GM19372 (cell line): ENCODE measurements around the gene CRK.
A peak's percentile ranks its signal among the peaks of the same experiment; 100 is the strongest.

Experiments
- ATAC-seq: cut with Tn5 transposase; IDR thresholded peaks from one replicate; pipeline ENCODE4 v1.9.1; 2021; ENCODE audit warnings: mild to moderate bottlenecking, low read depth, moderate library complexity; ENCODE audit not compliant: unreplicated experiment

CRK gene

DNA sequence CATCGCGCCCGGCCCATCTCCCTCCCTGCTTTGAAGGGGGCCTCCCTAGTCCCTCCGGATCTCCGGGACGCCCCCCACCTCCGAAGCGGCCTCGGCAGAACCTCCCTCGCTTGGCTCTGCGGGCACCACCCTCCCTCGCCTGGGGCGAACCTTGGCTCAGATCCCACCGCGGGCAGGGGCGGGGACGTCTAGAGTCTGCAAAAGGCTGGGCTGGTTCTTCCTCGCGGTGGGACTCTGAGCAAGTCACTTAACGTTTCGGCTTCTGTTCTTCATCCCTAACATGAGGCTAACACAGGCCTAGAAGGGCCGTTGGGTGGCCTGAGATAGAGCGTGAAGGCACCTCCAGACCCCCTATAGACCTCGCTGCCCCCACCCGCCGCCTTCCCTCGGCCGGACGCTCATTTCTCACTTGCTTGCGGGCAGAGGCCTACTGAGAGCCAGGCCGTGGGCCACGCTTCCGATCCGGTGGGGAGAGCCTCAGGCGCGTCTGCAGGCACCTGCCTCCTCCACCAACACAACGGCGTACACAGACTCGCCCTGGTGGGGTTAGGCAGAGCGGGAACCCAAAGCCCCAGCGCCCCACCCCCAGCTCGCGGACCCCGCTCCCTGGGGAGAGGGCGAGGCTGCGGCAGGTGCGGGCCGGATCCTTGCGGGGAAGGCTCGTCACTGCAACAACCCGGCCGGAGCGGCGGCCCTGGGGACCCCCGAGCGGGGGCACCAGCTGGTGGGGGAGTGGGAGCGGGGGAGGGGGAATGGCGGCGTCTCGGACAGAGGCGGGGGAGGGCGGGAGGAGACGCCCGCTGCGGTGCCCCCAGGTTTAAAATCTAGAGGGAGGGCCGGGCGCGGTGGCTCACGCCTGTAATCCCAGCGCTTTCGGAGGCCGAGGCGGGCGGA lies 31.0 kb upstream of the CRK start:
- no peak for ATAC-seq

DNA sequence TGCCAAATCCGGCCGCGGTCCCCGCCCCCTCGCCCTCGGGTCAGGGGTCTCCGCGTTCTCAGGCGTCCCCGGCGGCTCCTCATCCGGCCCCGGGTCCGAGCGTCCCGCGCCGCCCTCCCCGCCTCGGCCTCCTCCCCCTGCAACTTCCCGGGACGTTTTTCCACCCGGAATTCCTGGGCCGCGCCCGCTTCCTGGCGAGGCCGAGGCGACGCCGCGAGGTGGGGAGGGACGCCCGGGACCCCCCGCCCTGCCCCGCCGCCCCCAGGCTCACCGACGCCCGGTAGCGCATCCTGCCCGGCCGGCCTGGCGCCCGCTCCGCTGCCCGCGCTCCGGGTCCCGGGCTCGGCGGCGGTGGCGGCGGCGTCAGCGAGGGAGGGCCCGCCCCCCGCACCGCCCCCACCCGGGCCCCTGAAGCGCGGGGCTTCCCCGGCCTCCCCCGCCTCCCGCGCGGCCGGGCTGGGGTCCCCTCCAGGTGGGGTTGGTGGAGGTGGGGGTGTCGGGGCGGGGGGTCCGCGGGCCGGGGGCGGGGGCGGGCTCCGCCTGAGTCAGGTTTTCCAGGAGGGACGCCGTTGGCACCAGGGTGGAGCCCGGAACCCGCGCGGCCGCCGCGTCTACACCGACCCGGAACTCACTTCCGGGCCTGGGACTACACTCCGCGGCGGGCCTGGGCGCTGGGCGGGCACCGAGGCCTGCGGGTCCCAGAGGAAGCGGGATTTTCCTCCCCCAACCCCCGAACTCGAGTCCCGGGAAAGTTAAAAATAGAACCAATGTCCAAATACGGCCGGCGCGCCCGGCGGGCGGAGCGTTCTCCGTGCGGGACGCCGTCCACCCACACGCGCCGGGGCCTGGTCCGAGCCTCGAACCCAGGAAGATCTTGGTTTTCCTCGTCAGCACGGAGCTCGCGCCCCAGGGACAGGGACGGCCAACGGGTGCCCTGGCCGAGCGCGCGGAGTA lies 29.7 kb upstream of the CRK start:
- no peak for ATAC-seq

DNA sequence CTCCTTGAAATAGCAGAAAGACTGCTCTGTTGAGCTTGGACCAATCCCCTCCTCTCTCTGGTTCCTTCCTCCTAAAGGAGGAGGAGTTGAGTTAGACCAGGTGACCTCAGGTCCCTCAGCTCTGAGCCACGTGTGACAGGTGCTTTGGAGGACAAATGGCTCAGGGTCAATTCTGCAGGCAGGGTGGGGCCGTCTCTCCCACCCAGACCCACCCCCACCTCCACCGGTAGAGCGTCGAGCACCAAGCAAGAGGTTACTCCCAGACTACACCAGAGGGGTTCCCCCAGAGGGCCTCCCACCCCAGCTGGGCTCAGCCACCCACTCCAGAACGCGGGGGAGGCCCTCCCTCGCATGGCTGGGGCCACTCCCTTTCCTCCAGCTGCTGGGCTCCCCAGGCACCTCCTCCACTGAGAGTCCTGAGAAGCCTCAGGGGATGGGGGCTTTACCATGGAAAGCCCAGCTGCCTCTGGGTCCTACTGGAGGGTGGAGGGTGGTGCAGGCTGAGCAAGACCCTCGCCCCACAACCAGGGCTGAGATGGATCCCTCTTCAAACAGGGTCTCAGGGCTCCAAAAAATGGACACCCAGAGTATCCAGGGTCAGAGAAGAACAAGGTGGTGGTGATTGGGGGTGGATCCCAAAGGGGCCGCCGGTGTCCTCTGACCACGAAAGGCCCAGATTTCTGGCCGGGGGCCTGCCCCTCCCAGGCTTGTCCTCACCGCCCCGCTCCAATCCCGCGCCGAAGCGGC lies 28.8 kb upstream of the CRK start:
- no peak for ATAC-seq

DNA sequence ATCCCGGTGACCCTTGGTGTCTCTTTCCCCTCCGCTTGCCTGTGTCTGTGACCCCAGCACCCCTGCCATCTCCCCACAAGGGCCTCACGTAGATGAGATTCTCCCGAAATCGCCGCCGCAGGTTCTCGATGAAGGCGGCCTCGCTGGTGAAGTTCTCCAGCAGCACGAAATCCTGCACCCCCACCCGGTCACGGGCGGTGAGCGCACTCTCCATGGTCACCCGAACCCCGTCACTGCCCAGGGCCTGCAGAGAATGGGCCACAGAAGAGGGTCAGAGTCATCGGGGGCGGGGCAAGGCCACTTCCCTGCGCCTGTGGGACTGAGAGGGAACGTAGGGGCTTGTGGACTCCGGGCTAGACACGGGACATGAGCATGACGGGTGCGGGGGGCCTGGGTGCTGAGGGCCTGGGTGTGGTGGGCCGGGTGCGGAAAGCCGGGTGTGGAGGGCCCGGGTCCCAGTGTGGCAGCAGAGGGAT lies 28.1 kb upstream of the CRK start:
- no peak for ATAC-seq

DNA sequence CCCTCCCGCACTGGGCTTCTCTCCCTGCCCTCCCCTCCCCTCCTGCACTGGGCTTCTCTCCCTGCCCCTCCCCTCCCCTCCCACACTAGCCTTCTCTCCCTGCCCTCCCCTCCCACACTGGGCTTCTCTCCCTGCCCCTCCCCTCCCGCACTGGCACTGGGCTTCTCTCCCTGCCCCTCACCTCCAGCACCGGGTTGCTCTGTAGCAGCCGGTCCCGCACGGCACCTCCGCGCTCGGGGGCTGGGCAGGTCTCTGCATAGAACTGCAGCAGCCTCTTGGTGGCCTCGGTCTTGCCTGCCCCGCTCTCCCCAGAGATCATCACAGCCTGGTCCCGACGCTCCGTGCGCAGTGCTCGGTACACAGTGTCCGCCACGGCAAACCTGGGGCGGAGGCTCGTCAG lies 26.6 kb upstream of the CRK start:
- no peak for ATAC-seq

DNA sequence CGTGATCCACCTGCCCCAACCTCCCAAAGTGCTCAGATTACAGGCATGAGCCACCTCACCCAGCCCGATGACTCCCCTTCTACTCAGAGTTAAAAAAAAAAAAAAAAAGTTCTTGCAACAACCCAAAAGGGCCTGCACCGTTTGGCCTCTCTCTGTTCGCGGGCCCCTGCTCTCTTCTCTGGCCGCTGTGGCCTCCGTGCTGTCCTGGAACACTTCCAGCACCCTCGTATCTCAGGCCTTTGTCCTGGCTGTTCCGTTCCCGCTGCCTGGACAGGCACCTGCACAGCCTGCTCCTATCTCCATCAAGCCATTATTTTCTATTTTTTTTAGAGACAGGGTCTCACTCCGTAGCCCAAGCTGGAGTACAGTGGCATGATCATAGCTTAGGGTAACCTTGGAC lies 25.7 kb upstream of the CRK start:
- no peak for ATAC-seq

DNA sequence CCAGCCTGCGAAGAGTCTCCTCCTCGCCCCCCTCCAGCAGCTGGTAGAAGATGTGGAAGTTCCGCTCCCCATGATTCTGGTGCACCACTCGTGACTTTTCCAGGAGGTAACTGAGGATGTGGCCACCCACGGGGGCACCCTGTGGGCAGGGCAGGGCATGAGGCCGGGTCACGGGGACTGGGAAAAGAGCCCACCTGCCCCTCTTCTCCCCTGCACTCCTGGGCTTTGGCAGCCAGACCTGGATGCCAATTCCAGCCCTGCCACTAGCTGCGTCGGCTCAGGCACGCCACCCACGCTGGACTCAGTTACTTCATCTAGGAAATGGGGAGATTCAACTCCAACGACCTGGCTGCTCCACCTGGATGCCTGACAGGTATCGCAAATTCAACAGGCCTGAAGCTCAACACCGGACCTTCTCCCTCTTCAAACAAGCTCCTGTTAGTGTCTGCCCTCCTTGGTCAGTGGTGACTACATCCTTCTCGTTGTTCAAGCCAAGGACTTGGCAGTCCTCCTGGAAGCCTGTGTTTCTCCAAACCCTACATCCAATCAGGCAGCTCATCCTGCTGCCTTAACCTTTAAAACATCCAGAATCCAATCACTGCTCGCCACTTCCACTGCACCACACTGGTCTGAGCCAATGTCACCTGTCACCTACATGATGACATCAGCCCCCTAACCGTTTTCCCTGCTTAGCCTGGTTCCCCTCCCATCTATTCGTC lies 24.9 kb upstream of the CRK start:
- no peak for ATAC-seq

DNA sequence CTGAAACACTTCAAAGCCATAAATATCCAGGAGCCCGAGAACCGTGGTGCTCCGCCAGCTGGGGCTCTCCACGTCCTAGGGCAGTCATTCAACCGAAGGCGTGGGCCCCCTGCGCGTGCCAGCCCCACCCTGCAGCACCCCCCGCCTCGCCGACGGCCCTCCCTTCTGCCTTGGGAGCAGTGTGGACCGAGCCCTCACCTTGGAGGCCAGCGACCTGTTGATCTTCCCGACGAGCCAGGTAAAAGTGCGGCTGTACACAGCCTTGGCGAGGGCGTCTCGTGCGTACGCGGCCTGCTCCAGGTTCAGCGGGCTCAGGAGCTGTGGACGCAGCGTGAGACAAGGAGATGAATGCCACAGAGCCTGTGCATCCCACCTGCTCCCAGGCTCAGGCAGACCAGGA lies 22.4 kb upstream of the CRK start:
- no peak for ATAC-seq

DNA sequence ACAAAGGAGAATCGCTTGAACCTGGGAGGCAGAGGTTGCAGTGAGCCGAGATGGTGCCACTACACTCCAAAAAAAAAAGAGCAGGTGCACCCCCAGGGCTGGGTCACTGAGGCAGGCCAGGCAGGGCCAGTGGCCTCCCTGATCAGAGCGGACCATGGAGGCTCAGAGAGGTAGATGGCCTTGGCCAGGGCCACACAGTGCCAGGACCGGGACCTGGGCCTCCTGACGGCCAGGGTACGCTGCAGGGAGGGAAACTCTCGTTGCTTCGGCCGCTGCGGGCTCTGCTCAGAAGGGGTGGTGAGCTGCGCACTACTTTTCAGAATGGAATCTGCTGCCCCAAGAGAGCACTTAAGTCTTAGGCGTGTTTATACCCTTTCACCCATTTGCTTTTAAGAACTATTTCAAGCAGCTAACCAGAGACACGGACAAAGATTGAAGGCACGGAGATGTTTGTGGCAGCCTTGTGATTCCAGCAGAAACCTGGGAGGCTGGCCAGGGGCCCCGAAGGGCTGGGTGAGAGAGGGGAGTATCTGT lies 19.4 kb upstream of the CRK start:
- no peak for ATAC-seq

DNA sequence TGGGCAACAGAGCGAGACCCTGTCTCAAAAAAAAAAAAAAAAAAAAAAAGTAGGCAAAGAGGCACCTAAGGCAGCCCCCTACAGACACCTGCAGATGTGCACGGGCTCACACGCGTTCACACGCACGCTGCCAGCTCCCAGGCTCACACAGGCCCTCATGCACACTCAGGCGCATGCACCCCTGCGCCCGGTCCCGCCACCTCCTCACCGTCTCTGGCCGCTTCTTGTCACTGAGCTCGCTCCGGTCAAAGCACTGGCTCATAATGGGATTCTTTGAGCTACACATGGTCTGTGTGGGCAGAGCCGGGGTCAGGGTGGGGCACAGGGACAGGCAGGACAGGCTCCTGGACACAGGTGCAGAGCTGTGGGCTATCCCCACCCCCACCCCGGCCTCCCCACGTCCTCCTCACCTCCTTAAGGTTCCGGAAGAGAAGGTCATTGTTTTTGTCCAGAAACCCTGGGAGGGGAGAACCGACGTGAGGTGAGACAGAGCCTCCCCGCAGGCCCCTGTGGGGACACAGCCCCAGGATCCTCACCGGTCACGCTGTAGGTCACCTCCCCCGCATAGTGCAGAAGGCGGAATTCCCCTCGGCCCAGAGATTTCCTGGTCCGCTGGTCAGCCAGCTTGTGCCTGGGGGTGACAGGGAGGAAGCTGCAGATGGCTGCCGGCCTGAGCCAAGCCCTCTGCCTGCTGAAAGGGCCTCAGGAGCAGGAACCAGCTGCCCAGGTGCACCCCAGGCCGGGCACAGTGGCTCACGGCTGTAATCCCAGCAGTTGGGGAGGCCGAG lies 18.6 kb upstream of the CRK start:
- ATAC-seq: peak; percentile 67

DNA sequence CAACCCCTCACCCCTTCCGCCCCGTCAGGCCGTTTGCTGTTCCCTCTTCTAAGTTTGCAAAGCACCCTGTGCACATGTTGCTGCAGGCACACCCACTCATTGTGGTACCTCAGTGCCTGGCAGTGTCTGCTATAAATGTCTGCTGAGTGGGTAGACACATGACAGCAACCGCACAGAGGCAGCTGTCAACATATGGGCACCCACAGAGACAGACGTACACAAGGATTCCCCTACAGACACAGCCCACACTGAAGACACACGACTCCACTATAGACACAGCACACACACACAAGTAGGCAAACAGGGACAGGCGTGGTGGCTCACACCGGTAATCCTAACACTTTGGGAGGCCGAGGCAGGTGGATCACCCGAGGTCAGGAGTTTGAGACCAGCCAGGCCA lies 17.8 kb upstream of the CRK start:
- ATAC-seq: no peak

DNA sequence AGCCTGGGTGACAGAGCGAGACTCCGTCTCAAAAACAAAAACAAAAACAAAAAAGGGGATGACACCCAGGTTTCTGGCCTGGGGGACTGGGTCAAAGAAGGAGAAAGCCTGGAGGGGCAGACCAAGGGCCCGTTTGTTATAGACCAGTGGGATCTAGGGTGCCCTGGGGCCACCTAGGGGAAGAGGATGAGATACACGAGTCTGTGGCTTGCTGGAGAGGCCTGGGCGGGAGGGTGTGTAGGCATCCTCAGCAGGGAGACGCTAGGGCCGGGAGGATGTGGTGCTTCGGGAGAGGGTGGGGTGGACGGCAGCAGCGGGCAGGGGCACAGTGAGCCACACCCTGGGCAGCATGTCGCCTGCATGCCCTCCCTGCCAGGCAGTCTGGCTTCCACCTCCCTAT lies 17.1 kb upstream of the CRK start:
- ATAC-seq: no peak

DNA sequence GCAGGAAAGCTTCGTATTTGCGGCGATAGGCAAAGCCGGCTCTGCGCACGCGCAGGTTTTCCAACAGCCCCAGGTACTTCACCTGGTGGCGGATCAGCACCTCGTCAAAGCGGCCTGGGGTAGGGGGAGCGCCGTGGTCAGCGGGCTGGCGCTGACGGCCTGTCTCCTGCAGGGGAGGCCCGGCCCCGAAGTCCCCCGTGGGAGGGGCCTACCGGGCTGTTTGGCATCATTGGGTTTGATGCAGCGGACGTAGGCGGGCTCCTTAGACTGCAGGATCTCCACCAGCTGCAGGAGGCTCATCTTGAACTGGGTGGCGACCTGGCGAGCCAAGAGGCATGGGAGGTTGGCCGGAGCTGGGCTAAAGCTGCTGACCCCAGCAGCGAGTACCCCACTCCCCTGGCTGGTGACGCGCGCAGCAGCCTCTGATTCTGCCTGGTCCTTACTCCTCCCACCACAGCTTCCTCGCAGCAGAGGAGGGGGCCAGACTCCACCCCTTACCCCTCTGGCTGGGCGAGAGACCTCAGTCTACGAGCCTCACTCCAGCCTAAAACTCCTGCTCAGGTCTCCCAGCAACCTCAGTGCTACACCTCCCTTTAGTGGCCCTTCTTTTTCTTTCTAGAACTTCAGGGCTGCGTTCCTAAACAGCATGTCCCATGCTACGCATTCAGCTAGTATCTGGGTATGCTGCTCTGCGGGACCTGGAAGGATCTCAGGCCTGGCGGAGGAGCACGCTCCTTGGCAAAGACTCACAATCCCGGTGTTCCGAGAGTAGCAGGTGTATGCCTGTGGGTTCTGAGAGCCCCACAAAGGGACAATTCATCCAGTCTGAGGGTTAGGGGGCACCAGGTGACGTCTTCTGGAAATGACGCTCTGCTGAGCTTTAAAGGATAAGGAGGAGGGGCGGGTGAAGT lies 16.1 kb upstream of the CRK start:
- ATAC-seq: no peak

DNA sequence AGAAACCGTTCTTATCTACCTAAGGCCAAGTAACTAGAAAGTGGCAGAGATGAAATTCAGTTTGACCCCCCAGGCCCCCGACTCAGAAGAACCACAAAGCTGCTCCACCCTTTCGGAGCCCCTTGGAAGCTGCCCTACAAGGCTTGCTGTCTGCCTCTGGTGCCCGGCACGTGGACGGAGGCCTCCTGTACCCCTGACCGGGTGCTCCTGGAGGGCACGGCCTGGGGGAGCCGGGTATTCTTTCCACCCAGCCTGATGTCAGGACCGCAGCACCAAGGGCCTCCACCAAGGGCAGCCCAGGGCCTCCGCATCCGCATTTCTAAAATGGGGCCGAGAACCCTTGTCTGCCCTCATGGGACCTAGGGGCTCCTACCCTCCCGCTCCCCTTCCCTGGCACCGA lies 15.5 kb upstream of the CRK start:
- no peak for ATAC-seq

DNA sequence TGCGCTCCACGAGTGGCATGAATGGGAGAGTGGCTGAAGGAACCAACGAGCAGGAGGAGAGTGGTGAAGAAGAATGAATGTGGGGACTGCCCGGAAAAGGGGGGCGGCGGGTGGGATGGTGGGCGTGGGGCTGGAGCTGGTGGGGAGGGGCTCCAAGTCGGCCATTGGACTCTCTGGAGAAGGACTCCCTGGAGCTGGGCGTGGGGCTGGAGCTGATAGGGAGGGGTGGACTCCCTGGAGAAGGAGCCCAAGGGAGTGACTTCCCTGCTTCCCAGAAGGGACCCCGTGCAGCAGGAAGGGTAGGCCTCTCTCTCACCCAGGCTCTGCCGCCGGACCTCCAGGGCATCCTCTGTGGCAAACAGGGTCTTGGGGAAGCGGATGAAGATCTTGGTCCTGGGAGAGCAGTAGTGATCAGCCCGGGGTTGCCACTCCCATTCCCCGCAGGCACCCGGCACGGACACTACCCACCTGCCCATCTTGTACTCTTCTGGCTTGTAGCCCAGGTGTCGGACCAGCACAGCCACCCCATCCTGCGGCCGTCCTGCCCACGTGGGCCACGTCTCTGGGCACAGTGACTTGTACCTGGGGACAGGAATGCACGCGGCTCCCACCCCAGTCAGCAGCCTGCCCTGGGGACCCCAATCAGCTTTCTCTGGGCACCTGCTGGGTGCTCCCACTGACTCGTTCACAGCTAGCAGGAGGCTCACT lies 14.9 kb upstream of the CRK start:
- no peak for ATAC-seq

DNA sequence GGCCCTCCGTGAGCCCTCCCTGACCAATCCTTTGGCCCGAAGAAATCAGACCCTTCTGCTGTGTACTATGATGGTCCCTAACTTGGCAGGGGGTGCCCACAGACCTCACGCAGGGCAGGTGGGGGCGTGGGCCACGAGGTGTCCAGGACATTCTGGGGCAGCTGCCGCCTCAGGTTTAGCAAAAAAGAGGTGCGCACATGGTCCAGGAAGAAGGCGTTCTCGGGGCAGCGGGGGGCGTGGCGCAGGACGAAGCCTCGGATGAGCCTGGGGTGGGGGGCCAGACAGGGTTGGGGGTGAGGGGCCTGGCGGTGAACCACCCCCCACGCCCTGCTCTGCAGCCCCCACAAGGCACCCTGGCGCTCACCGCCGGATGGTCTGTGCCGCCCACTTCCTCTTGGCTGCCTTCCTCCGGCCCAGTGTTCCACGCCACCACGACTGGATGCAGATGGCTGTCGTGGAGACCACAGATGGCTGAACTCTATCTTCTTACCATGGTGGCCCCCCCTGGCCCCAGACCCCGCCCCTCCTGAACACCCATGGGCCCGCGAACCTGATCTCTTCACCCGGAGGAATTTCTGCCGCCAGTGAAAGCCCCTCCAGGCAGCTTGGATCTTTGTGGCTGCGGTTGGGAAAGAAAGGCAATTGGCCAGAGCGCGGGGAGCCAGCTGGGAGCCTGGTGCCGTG lies 14.2 kb upstream of the CRK start:
- no peak for ATAC-seq
